K562 (cell line): ENCODE data around the gene BIRC3. TPM values are rescaled to one million over a fixed set of nuclear protein-coding genes. Genes with fewer than 3 reads are reported as not detected.

Experiments used
- ZNF175 ChIP-seq: fragments of 200-800 bp; sonication (Bioruptor generic); IDR thresholded peaks from 2 replicates; pipeline ENCODE4 v1.6.1; 2016; ENCODE audit warnings: low read depth, mild to moderate bottlenecking, missing genetic modification characterization, missing compliant biosample characterization
- ZNF316 ChIP-seq: fragments of 450-650 bp; IDR thresholded peaks from 2 replicates; pipeline ENCODE4 v1.6.1; 2016
- polyA plus RNA-seq, 8 experiments: library from polyadenylated mRNA; depleted of rRNA in 4 of 8; stranded (reverse) in 5 of 8; unstranded in 3 of 8; fragments of >200 nt; fragmentation: Nextera tagmentation in 2 of 8; fragmentation: Illumina TruSeq in 1 of 8; extraction: Ambion mirVana in 2 of 8; extraction: Trizol in 1 of 8; gene quantifications; 2 replicates each; pipeline versions ENCODE4 v1.2.1 to v1.2.3, GENCODE V29; 2011 to 2014; ENCODE audit warnings: inconsistent platforms in 1 of 8, missing spikeins in 1 of 8
- total RNA-seq, 7 experiments: library from RNA; depleted of rRNA in 6 of 7; stranded (reverse); fragments of >200 nt in 6 of 7; fragmentation: Illumina TruSeq in 2 of 7; extraction: Trizol in 2 of 7; gene quantifications; 2 replicates each; pipeline versions ENCODE4 v1.2.1 to v1.2.3, GENCODE V29; 2011 to 2021; ENCODE audit warnings: low replicate concordance in 1 of 7
- TF ChIP-seq, protein P1 (sequence below), 2 experiments: fragments of 450-650 bp in 1 of 2; sonication (generic) in 1 of 2; formaldehyde crosslinking in 1 of 2; IDR thresholded peaks; 2 replicates each; pipeline versions ENCODE4 v1.7.1 to v1.9.0; 2016 to 2022; ENCODE audit warnings: inconsistent platforms in 1 of 2, mild to moderate bottlenecking in 1 of 2, missing genetic modification reagents in 1 of 2

Gene BIRC3
- total and polyA plus RNA-seq, 9 of the 15 experiments (the other 6 are each of a cell fraction or from before 2014, with no cell fraction given): 0.08 to 0.42 (median 0.18) TPM

DNA sequence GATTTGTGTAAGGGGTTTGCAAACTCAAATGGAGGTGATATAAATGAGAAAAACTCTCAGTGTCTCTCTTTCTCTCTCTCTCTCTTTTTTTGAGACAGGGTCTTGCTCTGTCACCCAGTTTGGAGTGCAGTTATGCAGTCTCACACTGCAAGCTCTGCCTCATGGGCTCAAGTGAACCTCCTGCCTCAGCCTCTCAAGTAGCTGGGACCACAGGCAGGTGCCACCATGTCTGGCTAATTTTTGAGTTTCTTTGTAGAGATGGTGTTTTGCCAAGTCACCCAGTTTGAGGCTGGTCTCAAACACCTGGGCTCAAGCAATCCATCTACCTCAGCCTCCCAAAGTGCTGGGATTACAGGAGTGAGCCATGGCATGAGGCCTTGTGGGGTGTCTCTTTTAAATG, 2.9 kb downstream of the BIRC3 start (continued):
- TF ChIP-seq, protein P1, sequence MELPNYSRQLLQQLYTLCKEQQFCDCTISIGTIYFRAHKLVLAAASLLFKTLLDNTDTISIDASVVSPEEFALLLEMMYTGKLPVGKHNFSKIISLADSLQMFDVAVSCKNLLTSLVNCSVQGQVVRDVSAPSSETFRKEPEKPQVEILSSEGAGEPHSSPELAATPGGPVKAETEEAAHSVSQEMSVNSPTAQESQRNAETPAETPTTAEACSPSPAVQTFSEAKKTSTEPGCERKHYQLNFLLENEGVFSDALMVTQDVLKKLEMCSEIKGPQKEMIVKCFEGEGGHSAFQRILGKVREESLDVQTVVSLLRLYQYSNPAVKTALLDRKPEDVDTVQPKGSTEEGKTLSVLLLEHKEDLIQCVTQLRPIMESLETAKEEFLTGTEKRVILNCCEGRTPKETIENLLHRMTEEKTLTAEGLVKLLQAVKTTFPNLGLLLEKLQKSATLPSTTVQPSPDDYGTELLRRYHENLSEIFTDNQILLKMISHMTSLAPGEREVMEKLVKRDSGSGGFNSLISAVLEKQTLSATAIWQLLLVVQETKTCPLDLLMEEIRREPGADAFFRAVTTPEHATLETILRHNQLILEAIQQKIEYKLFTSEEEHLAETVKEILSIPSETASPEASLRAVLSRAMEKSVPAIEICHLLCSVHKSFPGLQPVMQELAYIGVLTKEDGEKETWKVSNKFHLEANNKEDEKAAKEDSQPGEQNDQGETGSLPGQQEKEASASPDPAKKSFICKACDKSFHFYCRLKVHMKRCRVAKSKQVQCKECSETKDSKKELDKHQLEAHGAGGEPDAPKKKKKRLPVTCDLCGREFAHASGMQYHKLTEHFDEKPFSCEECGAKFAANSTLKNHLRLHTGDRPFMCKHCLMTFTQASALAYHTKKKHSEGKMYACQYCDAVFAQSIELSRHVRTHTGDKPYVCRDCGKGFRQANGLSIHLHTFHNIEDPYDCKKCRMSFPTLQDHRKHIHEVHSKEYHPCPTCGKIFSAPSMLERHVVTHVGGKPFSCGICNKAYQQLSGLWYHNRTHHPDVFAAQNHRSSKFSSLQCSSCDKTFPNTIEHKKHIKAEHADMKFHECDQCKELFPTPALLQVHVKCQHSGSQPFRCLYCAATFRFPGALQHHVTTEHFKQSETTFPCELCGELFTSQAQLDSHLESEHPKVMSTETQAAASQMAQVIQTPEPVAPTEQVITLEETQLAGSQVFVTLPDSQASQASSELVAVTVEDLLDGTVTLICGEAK (IDR thresholded peaks at IDR 0.05): no peak
- TF ChIP-seq, protein P1 (CRISPR knock-in tag; IDR thresholded peaks at IDR 0.05): no peak
- TF ChIP-seq ZNF175 (CRISPR knock-in tag) (no peak), ZNF316 (no peak)
- TF ChIP-seq, all 486 proteins: peak for 0
